Karpas-422 (cell line): ENCODE results near the gene LRRC75A. TPM values are rescaled to one million over a fixed set of nuclear protein-coding genes. Genes with fewer than 3 reads are reported as not detected.
"Not testable (repeated sequence)": the region's sequence is repeated elsewhere in the genome, so short reads cannot be mapped to it uniquely, and the experiment has no call there.

ENCODE experiments used
- DNase-seq: peaks from one replicate; pipeline ENCODE4 v3.0.0-alpha.2; 2015
- H2AFZ ChIP-seq: fragments of 200-600 bp; sonication (generic); 2 replicates; pipeline ENCODE4 v1.6.1; 2014; ENCODE audit warnings: antibody characterized with exemption, low read length, mixed read lengths
- H3K27ac ChIP-seq: fragments of 200-600 bp; sonication (generic); 2 replicates; pipeline ENCODE4 v1.5.1; 2014; ENCODE audit warnings: mild to moderate bottlenecking, low read length, moderate library complexity
- H3K27me3 ChIP-seq: fragments of 200-600 bp; sonication (generic); 2 replicates; pipeline ENCODE4 v1.6.1; 2014; ENCODE audit warnings: low read length, mixed read lengths
- H3K36me3 ChIP-seq: fragments of 200-600 bp; sonication (generic); 2 replicates; pipeline ENCODE4 v1.6.1; 2014; ENCODE audit warnings: low read length, mixed read lengths; ENCODE audit not compliant: insufficient read depth
- H3K4me1 ChIP-seq: fragments of 200-600 bp; sonication (generic); 2 replicates; pipeline ENCODE4 v1.6.1; 2014; ENCODE audit warnings: mild to moderate bottlenecking, low read length, mixed read lengths
- H3K4me2 ChIP-seq: fragments of 200-600 bp; sonication (generic); 2 replicates; pipeline ENCODE4 v1.6.1; 2014; ENCODE audit warnings: low read length, low read depth, mild to moderate bottlenecking; ENCODE audit not compliant: poor library complexity, severe bottlenecking
- H3K4me3 ChIP-seq: fragments of 200-600 bp; sonication (generic); 2 replicates; pipeline ENCODE4 v1.5.1; 2014; ENCODE audit warnings: mild to moderate bottlenecking, antibody characterized with exemption, low read length, mixed read lengths
- H3K79me2 ChIP-seq: fragments of 200-600 bp; sonication (generic); 2 replicates; pipeline ENCODE4 v1.6.1; 2014; ENCODE audit warnings: mild to moderate bottlenecking, low read length, mixed read lengths
- H3K9ac ChIP-seq: fragments of 200-600 bp; sonication (generic); 2 replicates; pipeline ENCODE4 v1.6.0; 2014; ENCODE audit warnings: low read length
- H3K9me2 ChIP-seq: fragments of 200-600 bp; sonication (generic), shearing (Covaris generic); replicated peaks from 2 replicates; pipeline ENCODE4 v1.6.0; 2014; ENCODE audit warnings: mild to moderate bottlenecking, low read length, moderate library complexity; ENCODE audit not compliant: insufficient read depth
- H3K9me3 ChIP-seq: fragments of 300-700, 200-600 bp; sonication (generic); 2 replicates; pipeline ENCODE4 v1.6.1; 2014; ENCODE audit warnings: low read length, mixed read lengths
- H4K20me1 ChIP-seq: fragments of 200-600 bp; sonication (generic); 2 replicates; pipeline ENCODE4 v1.6.1; 2014; ENCODE audit warnings: mild to moderate bottlenecking, antibody characterized with exemption, low read length, low read depth; ENCODE audit not compliant: insufficient read depth
- total RNA-seq: library from RNA; depleted of rRNA; stranded (reverse); fragments of >200 nt; shearing (Covaris generic); gene quantifications from 2 replicates; pipeline ENCODE4 v1.2.3, GENCODE V29; 2014; ENCODE audit warnings: low replicate concordance; rRNA removed

LRRC75A gene, protein sequence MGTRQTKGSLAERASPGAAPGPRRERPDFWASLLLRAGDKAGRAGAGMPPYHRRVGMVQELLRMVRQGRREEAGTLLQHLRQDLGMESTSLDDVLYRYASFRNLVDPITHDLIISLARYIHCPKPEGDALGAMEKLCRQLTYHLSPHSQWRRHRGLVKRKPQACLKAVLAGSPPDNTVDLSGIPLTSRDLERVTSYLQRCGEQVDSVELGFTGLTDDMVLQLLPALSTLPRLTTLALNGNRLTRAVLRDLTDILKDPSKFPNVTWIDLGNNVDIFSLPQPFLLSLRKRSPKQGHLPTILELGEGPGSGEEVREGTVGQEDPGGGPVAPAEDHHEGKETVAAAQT
- total RNA-seq: 2.4 and 5.2 TPM in 2 replicates

DNA sequence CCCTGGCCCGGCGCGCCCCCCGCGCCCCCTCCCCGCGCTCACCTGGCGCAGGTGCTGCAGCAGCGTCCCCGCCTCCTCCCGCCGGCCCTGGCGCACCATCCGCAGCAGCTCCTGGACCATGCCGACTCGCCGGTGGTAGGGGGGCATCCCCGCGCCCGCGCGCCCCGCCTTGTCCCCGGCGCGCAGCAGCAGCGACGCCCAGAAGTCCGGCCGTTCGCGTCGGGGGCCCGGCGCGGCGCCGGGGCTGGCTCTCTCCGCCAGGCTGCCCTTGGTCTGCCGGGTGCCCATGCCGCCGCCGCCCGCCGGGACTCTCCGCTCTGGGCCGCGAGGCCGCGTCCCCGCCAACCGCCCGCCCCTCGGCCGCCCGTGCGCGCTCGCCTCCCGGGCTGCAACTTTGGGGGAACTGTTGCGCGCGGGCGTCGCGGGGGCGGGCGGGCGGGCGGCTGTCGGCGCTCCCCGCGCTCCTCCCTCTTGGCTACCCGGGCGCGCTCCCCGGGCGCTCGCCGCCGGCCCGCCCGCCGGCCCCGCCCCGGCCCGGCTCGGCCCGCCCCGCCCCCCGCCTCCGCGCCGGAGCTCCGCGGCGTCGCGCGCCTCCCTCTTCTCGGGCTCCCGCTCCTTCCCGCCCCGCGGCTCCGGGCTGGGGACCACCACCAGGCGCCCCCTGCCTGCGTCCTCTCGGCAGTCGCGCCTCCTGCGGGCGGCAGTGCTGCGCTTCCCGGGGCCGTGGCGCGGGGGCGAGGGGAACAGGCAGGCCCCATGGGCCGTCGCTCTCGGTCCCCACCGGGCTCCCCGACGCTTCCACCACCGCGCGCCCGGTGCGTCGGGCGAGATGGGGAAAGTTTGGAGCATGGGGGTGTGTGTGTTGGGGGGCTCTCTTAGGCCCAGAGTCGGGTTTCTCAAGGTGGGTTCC, at the start of gene LRRC75A:
Gene LRRC75A, minus strand, starts transcription at position 491 of the 910 bp plus-strand sequence. Its CDS starts 203 bp downstream, at position 288.
- peak within 1 kb of the TSS; percentile 58 for H3K9ac ChIP-seq
- no peaks in the 10 kb centered on the region for H3K27me3 ChIP-seq
- no peaks in the 10 kb centered on the region for H3K9me2 ChIP-seq
- H4K20me1 ChIP-seq: no peaks in the 10 kb centered on the region
- 0 out of 2 replicates have a peak within 1 kb of the TSS, but pooled peaks have one; percentile 55 for H2AFZ ChIP-seq
- no peaks in the 10 kb centered on the region for H3K36me3 ChIP-seq
- no peaks in the 10 kb centered on the region for H3K9me3 ChIP-seq
- peak; percentile 73 for DNase-seq
- peaks cover 38% of the 10 kb centered on the region for H3K4me1 ChIP-seq
- H3K4me2 ChIP-seq: peak within 1 kb of the TSS; percentile 69
- peak within 1 kb of the TSS; percentile 66 for H3K4me3 ChIP-seq
- no peak within 1 kb of the TSS for H3K27ac ChIP-seq
- no peaks in the 10 kb centered on the region for H3K79me2 ChIP-seq

DNA sequence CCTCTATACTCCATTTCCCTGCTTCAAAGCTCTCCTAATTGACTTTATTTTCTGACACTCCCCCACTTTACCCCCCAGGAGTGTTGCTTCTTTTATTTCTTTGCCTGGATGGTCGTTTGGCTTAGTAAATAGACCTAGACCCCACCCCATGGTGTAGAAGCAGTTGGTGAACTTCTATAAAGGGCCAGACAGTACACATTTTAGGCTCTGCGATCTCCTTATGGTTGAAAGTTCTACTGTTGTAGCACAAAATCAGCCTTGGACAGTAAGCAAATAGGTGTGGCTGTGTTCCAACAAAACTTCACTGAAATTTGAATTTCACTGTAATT, 45.1 kb upstream of the LRRC75A start:
- peaks cover 9% of the 10 kb centered on the region for H3K4me1 ChIP-seq
- H3K27ac ChIP-seq: no peak overlapping the region
- no peak overlapping the region for H3K4me2 ChIP-seq
- no peaks in the 10 kb centered on the region for H3K36me3 ChIP-seq
- H3K79me2 ChIP-seq: no peaks in the 10 kb centered on the region
- H3K4me3 ChIP-seq: no peak overlapping the region
- no peak for DNase-seq
- H3K9me2 ChIP-seq: no peaks in the 10 kb centered on the region
- H2AFZ ChIP-seq: no peak overlapping the region
- no peak overlapping the region for H3K9ac ChIP-seq
- no peaks in the 10 kb centered on the region for H4K20me1 ChIP-seq
- H3K27me3 ChIP-seq: no peaks in the 10 kb centered on the region
- no peaks in the 10 kb centered on the region; the same call in 1 of the 2 replicates for H3K9me3 ChIP-seq

DNA sequence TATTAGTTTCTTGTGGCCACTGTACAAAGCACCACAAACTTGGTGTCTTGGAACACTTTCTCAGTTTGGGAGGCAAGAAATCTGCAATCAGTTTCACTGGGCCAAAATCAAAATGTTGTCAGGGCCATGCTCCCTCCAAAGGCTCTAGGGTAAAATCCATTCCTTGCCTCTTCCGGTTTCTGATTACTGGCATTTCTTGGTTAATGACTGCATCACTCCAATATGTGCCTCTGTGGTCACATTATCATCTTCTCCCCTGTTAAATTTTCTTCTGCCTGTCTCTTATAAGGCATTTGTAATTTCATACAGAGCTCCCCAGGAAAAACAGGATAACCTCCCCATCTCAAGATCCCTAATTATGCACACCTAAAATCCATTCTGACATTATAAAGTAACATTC, 42.2 kb upstream of the LRRC75A start:
- peaks cover 9% of the 10 kb centered on the region for H3K4me1 ChIP-seq
- H4K20me1 ChIP-seq: no peaks in the 10 kb centered on the region
- H3K9me2 ChIP-seq: no peaks in the 10 kb centered on the region
- H3K9ac ChIP-seq: no peak overlapping the region
- DNase-seq: no peak
- H3K27me3 ChIP-seq: no peaks in the 10 kb centered on the region
- no peaks in the 10 kb centered on the region for H3K9me3 ChIP-seq
- no peaks in the 10 kb centered on the region for H3K79me2 ChIP-seq
- peak overlapping the region; percentile 84 for H3K4me2 ChIP-seq
- no peak overlapping the region for H2AFZ ChIP-seq
- H3K4me3 ChIP-seq: no peak overlapping the region
- no peak overlapping the region for H3K27ac ChIP-seq
- H3K36me3 ChIP-seq: no peaks in the 10 kb centered on the region

DNA sequence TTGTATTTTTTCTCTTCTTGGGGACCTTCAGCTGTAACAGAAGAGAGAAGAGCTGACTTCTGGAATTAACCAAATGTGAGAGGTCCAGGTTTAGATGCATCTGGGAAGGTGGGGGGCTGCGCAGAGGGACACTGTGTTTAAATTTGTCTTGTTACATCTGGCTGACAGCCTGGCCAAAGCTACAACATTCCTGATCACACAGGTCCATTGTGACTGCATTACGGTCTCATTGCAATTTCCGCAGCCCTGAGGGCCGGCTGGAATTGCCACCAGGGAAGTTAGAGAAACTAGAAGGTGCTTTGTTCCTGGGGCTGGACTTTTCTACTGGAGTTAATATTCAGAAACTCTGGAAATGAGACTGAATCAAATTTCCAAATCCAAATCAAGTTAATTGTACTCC, 37.9 kb upstream of the LRRC75A start:
- H3K27me3 ChIP-seq: no peaks in the 10 kb centered on the region
- peaks cover 2% of the 10 kb centered on the region for H3K4me1 ChIP-seq
- H3K9ac ChIP-seq: no peak overlapping the region
- H3K9me2 ChIP-seq: no peaks in the 10 kb centered on the region
- H3K9me3 ChIP-seq: no peaks in the 10 kb centered on the region
- no peak overlapping the region for H3K4me2 ChIP-seq
- no peak overlapping the region for H3K4me3 ChIP-seq
- no peak overlapping the region for H3K27ac ChIP-seq
- no peak for DNase-seq
- H2AFZ ChIP-seq: no peak overlapping the region
- H3K79me2 ChIP-seq: no peaks in the 10 kb centered on the region
- no peaks in the 10 kb centered on the region for H3K36me3 ChIP-seq
- no peaks in the 10 kb centered on the region for H4K20me1 ChIP-seq

DNA sequence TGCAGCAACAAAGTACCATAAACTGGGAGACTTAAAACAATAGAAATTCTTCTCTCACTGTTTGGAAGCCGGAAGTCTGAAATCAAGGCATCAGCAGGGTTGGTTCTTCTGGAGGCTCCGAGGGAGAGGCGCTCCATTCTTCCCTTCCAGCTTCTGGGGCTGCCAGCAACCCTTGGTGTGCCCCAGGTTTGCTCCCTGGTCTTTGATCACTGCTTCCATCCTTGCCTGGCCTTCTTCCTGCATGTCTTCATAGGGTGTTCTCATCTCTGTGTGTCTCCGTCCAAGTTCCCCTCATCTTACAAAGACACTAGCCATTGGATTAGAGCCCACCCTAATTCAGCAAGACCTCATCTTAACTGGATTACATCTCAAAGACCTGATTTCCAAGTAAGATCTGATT, 35.3 kb upstream of the LRRC75A start:
- no peaks in the 10 kb centered on the region for H3K36me3 ChIP-seq
- H3K27me3 ChIP-seq: no peaks in the 10 kb centered on the region
- no peak overlapping the region for H3K4me2 ChIP-seq
- H3K4me3 ChIP-seq: no peak overlapping the region
- no peaks in the 10 kb centered on the region for H4K20me1 ChIP-seq
- no peaks in the 10 kb centered on the region for H3K79me2 ChIP-seq
- no peaks in the 10 kb centered on the region for H3K9me2 ChIP-seq
- no peaks in the 10 kb centered on the region for H3K4me1 ChIP-seq
- no peak overlapping the region for H3K9ac ChIP-seq
- H2AFZ ChIP-seq: no peak overlapping the region
- DNase-seq: no peak
- no peaks in the 10 kb centered on the region for H3K9me3 ChIP-seq
- H3K27ac ChIP-seq: no peak overlapping the region

DNA sequence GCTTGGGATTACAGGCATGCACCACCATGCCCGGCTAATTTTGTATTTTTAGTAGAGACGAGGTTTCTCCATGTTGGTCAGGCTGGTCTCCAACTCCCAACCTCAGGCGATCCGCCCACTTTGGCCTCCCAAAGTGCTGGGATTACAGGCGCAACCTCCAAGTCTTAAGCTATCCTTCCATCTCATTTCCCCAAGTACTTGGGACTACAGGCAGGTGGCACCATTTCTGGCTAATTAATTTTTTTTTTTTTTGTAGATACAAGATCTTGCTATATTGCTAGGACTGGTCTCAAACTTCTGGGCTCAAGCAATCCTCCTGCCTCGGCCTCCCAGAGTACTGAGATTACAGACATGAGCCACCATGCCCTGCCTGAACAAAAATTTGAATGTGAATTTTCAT, 33.6 kb upstream of the LRRC75A start:
- H3K4me3 ChIP-seq, H3K4me2 ChIP-seq, H3K9me2 ChIP-seq, H4K20me1 ChIP-seq, H2AFZ ChIP-seq, H3K9me3 ChIP-seq, H3K9ac ChIP-seq, H3K4me1 ChIP-seq, H3K27me3 ChIP-seq, H3K79me2 ChIP-seq, H3K27ac ChIP-seq, H3K36me3 ChIP-seq: not testable (repeated sequence)
- peak; percentile 47 for DNase-seq

DNA sequence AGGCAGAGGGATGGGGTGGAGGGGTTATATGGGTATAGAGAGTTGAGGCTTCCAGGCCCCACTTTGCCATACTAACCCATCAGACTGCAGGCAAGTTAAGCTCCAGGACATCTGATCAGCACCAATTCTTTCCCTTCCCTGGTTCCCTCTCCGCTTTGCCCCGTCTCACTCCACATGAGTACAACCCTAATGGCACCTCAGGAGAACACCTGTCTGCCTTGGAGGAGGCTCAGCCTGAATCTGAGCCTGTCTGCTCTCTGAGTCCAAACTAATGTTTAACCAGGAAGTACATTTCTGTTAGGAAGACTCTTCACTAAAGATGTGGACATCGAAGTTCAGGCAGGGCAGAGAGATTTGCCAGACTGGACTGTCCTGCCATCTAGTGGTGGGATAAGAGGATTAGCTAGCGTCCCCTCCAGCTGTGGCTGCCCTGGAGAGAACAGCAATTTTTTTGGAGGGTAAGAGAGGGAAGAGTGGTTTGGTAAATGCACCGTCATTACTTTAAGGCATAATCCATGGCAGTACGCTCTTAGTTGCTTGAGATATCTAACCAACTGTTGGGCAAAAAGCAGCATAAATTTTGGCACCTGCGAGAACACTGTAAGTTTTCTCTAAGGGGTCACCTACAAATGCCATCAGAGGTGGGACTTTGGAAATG, 29.2 kb upstream of the LRRC75A start:
- H3K9me2 ChIP-seq: no peaks in the 10 kb centered on the region
- DNase-seq: peak; percentile 91
- H4K20me1 ChIP-seq: no peaks in the 10 kb centered on the region
- H3K4me3 ChIP-seq: no peak overlapping the region
- H3K4me1 ChIP-seq: no peaks in the 10 kb centered on the region; the same call in 1 of the 2 replicates
- peak overlapping the region; percentile 83 for H2AFZ ChIP-seq
- H3K36me3 ChIP-seq: no peaks in the 10 kb centered on the region
- no peak overlapping the region for H3K4me2 ChIP-seq
- no peaks in the 10 kb centered on the region for H3K9me3 ChIP-seq
- H3K27me3 ChIP-seq: no peaks in the 10 kb centered on the region
- H3K27ac ChIP-seq: no peak overlapping the region
- H3K9ac ChIP-seq: no peak overlapping the region
- H3K79me2 ChIP-seq: no peaks in the 10 kb centered on the region

DNA sequence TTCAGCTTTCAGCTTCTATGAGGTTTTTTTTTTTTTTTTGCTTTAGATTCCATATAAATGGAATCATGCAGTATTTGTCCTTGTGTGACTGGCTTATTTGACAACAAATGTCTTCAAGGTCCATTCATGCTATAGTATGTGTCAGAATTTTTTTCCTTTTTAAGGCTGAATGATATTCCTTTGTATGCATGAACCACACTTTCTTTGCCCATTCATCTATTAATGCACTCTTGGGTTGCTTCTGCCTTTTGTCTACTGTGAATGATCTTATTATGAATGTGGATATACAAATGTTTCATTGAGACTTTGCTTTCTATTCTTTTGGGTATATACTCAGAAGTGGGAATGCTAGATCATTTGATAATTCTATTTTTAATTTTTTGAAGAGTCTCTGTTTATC, 27.0 kb upstream of the LRRC75A start:
- Histone ChIP-seq H3K9me2 (no peaks in the 10 kb centered on the region), H3K9ac (no peak overlapping the region), H3K36me3 (no peaks in the 10 kb centered on the region), H4K20me1 (no peaks in the 10 kb centered on the region), H3K4me2 (no peak overlapping the region), H3K9me3 (no peaks in the 10 kb centered on the region), H3K4me3 (no peak overlapping the region), H3K27me3 (no peaks in the 10 kb centered on the region), H2AFZ (no peak overlapping the region), H3K4me1 (no peaks in the 10 kb centered on the region; the same call in 1 of the 2 replicates), H3K79me2 (no peaks in the 10 kb centered on the region), H3K27ac (no peak overlapping the region)
- no peak for DNase-seq
